HEK293 (cell line): ENCODE data around the gene SPATA31E1.
"Not testable (repeated sequence)": the region's sequence is repeated elsewhere in the genome, so short reads cannot be mapped to it uniquely, and the experiment has no call there.

Experiments used
- CTCF ChIA-PET: fragments of 350-600 bp; formaldehyde crosslinking; extraction: SDS; loops from one replicate; lab custom pipeline; 2021; ENCODE audit warnings: antibody characterized with exemption; lab: Yijun Ruan, JAX
- POLR2A ChIA-PET: fragments of 300-600 bp; formaldehyde crosslinking; extraction: SDS; loops from one replicate; lab custom pipeline; 2020; ENCODE audit warnings: antibody characterized with exemption, inconsistent platforms; lab: Yijun Ruan, JAX
- H3K27ac ChIP-seq: fragments of 200-500 bp; sonication (Bioruptor generic); 2 replicates; pipeline ENCODE4 v1.5.1; 2014; ENCODE audit warnings: low read depth, low read length, control low read depth, inconsistent platforms; ENCODE audit errors: extremely low read depth
- H3K36me3 ChIP-seq, 2 experiments: fragments of 200-500 bp in 1 of 2; sonication (Bioruptor generic) in 1 of 2; 1 replicate in 1 of 2; 2 replicates in 1 of 2; pipeline ENCODE4 v1.5.1; 2014 to 2017; ENCODE audit warnings: inconsistent platforms in 2 of 2, low read length in 2 of 2; ENCODE audit not compliant: control insufficient read depth in 2 of 2, insufficient read depth in 1 of 2
- H3K4me1 ChIP-seq: fragments of 200-500 bp; sonication (Bioruptor generic); 2 replicates; pipeline ENCODE4 v1.5.1; 2014; ENCODE audit warnings: mild to moderate bottlenecking, low read length, inconsistent platforms; ENCODE audit not compliant: control insufficient read depth, insufficient read depth
- H3K4me3 ChIP-seq: 2 replicates; pipeline ENCODE4 v1.5.1; 2011; ENCODE audit warnings: low read depth, mild to moderate bottlenecking, control low read depth, low read length, moderate library complexity
- H3K9me3 ChIP-seq: fragments of 200-500 bp; sonication (Bioruptor generic); 2 replicates; pipeline ENCODE4 v1.5.1; 2014; ENCODE audit warnings: low read depth, low read length, inconsistent platforms; ENCODE audit not compliant: control insufficient read depth, insufficient read depth
- SP2 ChIP-seq: fragments of 450-650 bp; formaldehyde crosslinking; IDR thresholded peaks from 2 replicates; pipeline ENCODE4 v1.5.1; 2016; ENCODE audit warnings: missing biosample characterization, missing genetic modification characterization
- TRIM28 ChIP-seq: IDR thresholded peaks from 2 replicates; pipeline ENCODE4 v1.6.1; 2011; ENCODE audit warnings: low read length, control low read depth, borderline replicate concordance
- ZBTB48 ChIP-seq: fragments of 450-650 bp; formaldehyde crosslinking; IDR thresholded peaks from 2 replicates; pipeline ENCODE4 v1.5.1; 2016; ENCODE audit warnings: missing biosample characterization, missing genetic modification characterization
- ZFHX2 ChIP-seq: fragments of 450-650 bp; formaldehyde crosslinking; conservative IDR thresholded peaks from 2 replicates; pipeline ENCODE4 v1.5.1; 2016; ENCODE audit warnings: missing biosample characterization, missing genetic modification characterization
- ZFP41 ChIP-seq: fragments of 450-650 bp; formaldehyde crosslinking; IDR thresholded peaks from 2 replicates; pipeline ENCODE4 v1.5.1; 2016; ENCODE audit warnings: missing biosample characterization, missing genetic modification characterization, borderline replicate concordance
- ZNF114 ChIP-seq: fragments of 450-650 bp; formaldehyde crosslinking; IDR thresholded peaks from 2 replicates; pipeline ENCODE4 v1.5.0; 2017; ENCODE audit warnings: missing biosample characterization, missing genetic modification characterization
- ZNF121 ChIP-seq: fragments of 450-650 bp; formaldehyde crosslinking; IDR thresholded peaks from 2 replicates; pipeline ENCODE4 v1.5.1; 2016; ENCODE audit warnings: missing biosample characterization, missing genetic modification characterization
- ZNF169 ChIP-seq: fragments of 450-650 bp; formaldehyde crosslinking; IDR thresholded peaks from 2 replicates; pipeline ENCODE4 v1.5.1; 2016; ENCODE audit warnings: missing biosample characterization, missing genetic modification characterization
- ZNF416 ChIP-seq: fragments of 450-650 bp; formaldehyde crosslinking; IDR thresholded peaks from 2 replicates; pipeline ENCODE4 v1.5.1; 2016; ENCODE audit warnings: missing biosample characterization, missing genetic modification characterization
- ZNF521 ChIP-seq: fragments of 450-650 bp; formaldehyde crosslinking; IDR thresholded peaks from 2 replicates; pipeline ENCODE4 v1.5.1; 2017; ENCODE audit warnings: missing biosample characterization, mild to moderate bottlenecking, missing genetic modification characterization
- ZNF561 ChIP-seq: fragments of 450-650 bp; IDR thresholded peaks from 2 replicates; pipeline ENCODE4 v1.5.1; 2018; ENCODE audit warnings: missing biosample characterization, missing genetic modification characterization, borderline replicate concordance
- ZNF571 ChIP-seq: fragments of 450-650 bp; formaldehyde crosslinking; IDR thresholded peaks from 2 replicates; pipeline ENCODE4 v1.5.0; 2017; ENCODE audit warnings: missing biosample characterization, missing genetic modification characterization
- ZNF777 ChIP-seq: fragments of 450-650 bp; formaldehyde crosslinking; IDR thresholded peaks from 2 replicates; pipeline ENCODE4 v1.5.1; 2017; ENCODE audit warnings: missing biosample characterization, missing genetic modification characterization, borderline replicate concordance
- ZNF791 ChIP-seq: fragments of 450-650 bp; formaldehyde crosslinking; IDR thresholded peaks from 2 replicates; pipeline ENCODE4 v1.5.1; 2016; ENCODE audit warnings: missing biosample characterization, missing genetic modification characterization
- ZNF830 ChIP-seq: fragments of 450-650 bp; IDR thresholded peaks from 2 replicates; pipeline ENCODE4 v1.5.0; 2018; ENCODE audit warnings: missing biosample characterization, missing genetic modification characterization, low read depth, mild to moderate bottlenecking, moderate library complexity
- ZSCAN23 ChIP-seq: fragments of 450-650 bp; formaldehyde crosslinking; IDR thresholded peaks from 2 replicates; pipeline ENCODE4 v1.5.1; 2016; ENCODE audit warnings: missing biosample characterization, missing genetic modification characterization
- TF ChIP-seq, protein P1 (sequence below): sonication (generic); formaldehyde crosslinking; IDR thresholded peaks from 2 replicates; pipeline ENCODE4 v1.8.1; 2022; ENCODE audit warnings: mild to moderate bottlenecking, moderate library complexity, missing genetic modification reagents
- TF ChIP-seq, protein P2 (sequence below): fragments of 450-650 bp; formaldehyde crosslinking; IDR thresholded peaks from 2 replicates; pipeline ENCODE4 v1.5.1; 2016; ENCODE audit warnings: missing biosample characterization, missing genetic modification characterization
- TF ChIP-seq, protein P3 (sequence below): fragments of 450-650 bp; formaldehyde crosslinking; IDR thresholded peaks from 2 replicates; pipeline ENCODE4 v1.5.1; 2016; ENCODE audit warnings: missing biosample characterization, missing genetic modification characterization
- TF ChIP-seq, protein P4 (sequence below): fragments of 450-650 bp; formaldehyde crosslinking; IDR thresholded peaks from 2 replicates; pipeline ENCODE4 v1.5.1; 2017; ENCODE audit warnings: missing biosample characterization, mild to moderate bottlenecking, missing genetic modification characterization, moderate library complexity
- TF ChIP-seq, protein P5 (sequence below): fragments of 450-650 bp; formaldehyde crosslinking; IDR thresholded peaks from 2 replicates; pipeline ENCODE4 v1.5.1; 2017; ENCODE audit warnings: missing biosample characterization, missing genetic modification characterization

The SPATA31E1 gene

DNA sequence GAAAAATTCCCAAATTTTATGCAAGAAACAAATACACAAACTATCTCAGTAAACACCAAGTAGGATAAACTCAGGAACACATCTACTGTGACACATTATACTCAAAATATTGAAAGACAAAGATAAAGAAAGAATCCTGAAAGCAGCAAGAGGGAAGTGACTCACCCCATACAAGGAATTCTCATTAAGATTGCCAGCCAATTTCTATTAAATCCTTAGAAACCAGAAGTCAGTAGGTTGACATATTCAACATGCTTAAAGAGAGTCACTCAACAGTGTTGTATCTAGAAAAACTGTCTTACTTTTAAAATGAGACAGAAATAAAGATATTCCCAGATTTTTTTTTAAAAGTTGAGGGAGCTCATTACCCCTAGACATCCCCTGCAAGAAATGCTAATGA lies 15.5 kb downstream of the SPATA31E1 start:
- Histone ChIP-seq H3K36me3 (no peaks in the 10 kb centered on the region), H3K4me3 (no peak overlapping the region), H3K27ac (no peak overlapping the region), H3K9me3 (no peaks in the 10 kb centered on the region), H3K4me1 (no peaks in the 10 kb centered on the region)
- ChIA-PET POLR2A (no interaction called here), CTCF (no interaction called here)
- no peak for TF ChIP-seq ZNF114 (tag by site-specific recombination)

DNA sequence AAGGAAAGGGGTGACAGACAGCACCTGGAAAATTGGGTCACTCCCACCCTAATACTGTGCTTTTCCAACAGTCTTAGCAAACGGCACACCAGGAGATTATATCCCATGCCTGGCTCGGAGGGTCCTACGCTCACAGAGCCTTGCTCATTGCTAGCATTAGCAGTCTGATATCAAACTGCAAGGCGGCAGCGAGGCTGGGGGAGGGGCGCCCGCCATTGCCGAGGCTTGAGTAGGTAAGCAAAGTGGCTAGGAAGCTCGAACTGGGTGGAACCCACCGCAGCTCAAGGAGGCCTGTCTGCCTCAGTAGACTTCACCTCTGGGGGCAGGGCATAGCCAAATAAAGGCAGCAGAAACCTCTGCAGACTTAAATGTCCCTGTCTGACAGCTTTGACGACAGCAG lies 19.7 kb downstream of the SPATA31E1 start:
- CTCF ChIA-PET, H3K9me3 ChIP-seq, POLR2A ChIA-PET, H3K36me3 ChIP-seq, H3K27ac ChIP-seq, H3K4me3 ChIP-seq, H3K4me1 ChIP-seq: not testable (repeated sequence)

DNA sequence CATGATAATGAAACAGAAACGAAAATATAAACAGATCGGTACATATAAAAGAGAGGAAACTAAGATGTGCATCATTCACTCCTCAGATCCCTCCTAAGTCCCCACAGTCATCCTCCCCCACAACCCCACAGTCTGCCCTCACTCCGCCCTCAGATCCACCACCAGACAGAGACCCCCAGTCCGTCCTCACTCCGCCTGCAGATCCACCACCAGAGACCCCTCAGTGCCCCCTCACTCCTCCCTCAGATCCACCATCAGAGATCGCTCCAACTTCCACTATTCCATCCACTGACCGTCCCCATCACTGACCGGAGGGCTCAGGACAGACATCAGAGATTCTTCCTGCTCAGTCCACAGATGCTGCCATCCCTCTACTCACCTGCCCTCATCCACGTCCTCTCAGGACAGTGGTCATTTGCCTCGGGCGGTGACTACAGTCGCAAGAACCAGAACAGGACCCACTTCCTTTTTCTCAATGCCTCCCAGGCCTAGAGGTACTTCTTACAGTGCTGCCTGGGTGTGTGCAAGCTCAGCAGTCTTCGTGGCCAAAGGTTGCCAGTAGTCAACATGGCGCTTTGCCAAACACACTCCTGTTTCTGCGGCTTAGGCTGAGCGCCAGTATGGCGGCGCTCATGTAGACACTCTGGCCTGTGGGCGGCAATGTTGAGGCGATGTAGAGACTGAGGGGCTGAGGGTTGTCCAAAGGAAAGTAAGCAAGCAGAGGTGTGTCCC lies 26.8 kb downstream of the SPATA31E1 start:
- TF ChIP-seq ZNF571 (tag by site-specific recombination) (no peak), SP2 (no peak), ZSCAN23 (tag by site-specific recombination) (no peak), ZNF561 (tag by site-specific recombination) (no peak), ZBTB48 (tag by site-specific recombination) (no peak), ZNF416 (tag by site-specific recombination) (no peak), ZNF521 (tag by site-specific recombination) (no peak), ZNF121 (tag by site-specific recombination) (no peak), ZNF830 (tag by site-specific recombination) (no peak), ZFHX2 (tag by site-specific recombination) (no peak), ZNF169 (tag by site-specific recombination) (no peak)
- TF ChIP-seq, protein P1, sequence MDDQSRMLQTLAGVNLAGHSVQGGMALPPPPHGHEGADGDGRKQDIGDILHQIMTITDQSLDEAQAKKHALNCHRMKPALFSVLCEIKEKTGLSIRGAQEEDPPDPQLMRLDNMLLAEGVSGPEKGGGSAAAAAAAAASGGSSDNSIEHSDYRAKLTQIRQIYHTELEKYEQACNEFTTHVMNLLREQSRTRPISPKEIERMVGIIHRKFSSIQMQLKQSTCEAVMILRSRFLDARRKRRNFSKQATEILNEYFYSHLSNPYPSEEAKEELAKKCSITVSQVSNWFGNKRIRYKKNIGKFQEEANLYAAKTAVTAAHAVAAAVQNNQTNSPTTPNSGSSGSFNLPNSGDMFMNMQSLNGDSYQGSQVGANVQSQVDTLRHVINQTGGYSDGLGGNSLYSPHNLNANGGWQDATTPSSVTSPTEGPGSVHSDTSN (CRISPR knock-in tag), result no peak
- H3K4me3 ChIP-seq, result no peak overlapping the region
- CTCF ChIA-PET, result interaction anchor here (0.6 kb wide), 1 partner anchor 13 kb away, joined by 3 read pairs; no protein-coding TSS in a partner anchor

DNA sequence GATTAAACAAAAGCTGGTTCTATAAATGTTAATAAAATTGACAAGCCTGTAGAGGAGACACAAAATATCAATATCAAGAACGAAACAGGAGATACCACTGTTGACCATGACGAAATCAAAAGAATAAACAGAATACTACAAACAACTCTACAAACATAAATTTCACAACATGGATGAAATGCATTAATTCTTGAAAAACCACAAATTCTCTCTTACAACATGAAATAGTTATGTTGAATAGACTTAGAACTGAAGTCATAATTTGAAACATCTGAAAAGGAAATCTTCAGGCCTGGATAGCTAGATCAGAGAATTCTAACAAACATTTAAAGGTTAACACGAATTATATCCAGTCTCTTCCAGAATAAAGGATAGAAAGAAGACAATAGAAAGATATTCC lies 28.1 kb downstream of the SPATA31E1 start:
- POLR2A ChIA-PET, result no interaction called here
- CTCF ChIA-PET, result no interaction called here
- H3K4me1 ChIP-seq, result no peaks in the 10 kb centered on the region
- no peaks in the 10 kb centered on the region for H3K9me3 ChIP-seq
- H3K36me3 ChIP-seq, result no peaks in the 10 kb centered on the region
- no peak overlapping the region for H3K4me3 ChIP-seq
- H3K27ac ChIP-seq, result no peak overlapping the region
- TF ChIP-seq, protein P2, sequence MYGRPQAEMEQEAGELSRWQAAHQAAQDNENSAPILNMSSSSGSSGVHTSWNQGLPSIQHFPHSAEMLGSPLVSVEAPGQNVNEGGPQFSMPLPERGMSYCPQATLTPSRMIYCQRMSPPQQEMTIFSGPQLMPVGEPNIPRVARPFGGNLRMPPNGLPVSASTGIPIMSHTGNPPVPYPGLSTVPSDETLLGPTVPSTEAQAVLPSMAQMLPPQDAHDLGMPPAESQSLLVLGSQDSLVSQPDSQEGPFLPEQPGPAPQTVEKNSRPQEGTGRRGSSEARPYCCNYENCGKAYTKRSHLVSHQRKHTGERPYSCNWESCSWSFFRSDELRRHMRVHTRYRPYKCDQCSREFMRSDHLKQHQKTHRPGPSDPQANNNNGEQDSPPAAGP (tag by site-specific recombination), result no peak
- TF ChIP-seq TRIM28, result no peak
- TF ChIP-seq ZFP41, result no peak
- no peak for TF ChIP-seq SP2
- TF ChIP-seq ZNF777, result no peak
- TF ChIP-seq, protein P3, sequence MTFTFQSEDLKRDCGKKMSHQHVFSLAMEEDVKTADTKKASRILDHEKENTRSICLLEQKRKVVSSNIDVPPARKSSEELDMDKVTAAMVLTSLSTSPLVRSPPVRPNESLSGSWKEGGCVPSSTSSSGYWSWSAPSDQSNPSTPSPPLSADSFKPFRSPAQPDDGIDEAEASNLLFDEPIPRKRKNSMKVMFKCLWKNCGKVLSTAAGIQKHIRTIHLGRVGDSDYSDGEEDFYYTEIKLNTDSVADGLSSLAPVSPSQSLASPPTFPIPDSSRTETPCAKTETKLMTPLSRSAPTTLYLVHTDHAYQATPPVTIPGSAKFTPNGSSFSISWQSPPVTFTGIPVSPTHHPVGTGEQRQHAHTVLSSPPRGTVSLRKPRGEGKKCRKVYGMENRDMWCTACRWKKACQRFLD (tag by site-specific recombination), result no peak
- TF ChIP-seq, protein P1 (CRISPR knock-in tag), result no peak
- no peak for TF ChIP-seq ZNF791 (tag by site-specific recombination)
- TF ChIP-seq, protein P4, sequence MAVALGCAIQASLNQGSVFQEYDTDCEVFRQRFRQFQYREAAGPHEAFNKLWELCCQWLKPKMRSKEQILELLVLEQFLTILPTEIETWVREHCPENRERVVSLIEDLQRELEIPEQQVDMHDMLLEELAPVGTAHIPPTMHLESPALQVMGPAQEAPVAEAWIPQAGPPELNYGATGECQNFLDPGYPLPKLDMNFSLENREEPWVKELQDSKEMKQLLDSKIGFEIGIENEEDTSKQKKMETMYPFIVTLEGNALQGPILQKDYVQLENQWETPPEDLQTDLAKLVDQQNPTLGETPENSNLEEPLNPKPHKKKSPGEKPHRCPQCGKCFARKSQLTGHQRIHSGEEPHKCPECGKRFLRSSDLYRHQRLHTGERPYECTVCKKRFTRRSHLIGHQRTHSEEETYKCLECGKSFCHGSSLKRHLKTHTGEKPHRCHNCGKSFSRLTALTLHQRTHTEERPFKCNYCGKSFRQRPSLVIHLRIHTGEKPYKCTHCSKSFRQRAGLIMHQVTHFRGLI (tag by site-specific recombination), result no peak
- TF ChIP-seq, protein P5, sequence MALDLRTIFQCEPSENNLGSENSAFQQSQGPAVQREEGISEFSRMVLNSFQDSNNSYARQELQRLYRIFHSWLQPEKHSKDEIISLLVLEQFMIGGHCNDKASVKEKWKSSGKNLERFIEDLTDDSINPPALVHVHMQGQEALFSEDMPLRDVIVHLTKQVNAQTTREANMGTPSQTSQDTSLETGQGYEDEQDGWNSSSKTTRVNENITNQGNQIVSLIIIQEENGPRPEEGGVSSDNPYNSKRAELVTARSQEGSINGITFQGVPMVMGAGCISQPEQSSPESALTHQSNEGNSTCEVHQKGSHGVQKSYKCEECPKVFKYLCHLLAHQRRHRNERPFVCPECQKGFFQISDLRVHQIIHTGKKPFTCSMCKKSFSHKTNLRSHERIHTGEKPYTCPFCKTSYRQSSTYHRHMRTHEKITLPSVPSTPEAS (tag by site-specific recombination), result no peak

More for the DNA sequence above, 26.8 kb downstream of the SPATA31E1 start:
- no peaks in the 10 kb centered on the region for H3K4me1 ChIP-seq
- H3K27ac ChIP-seq, result no peak overlapping the region
- no peaks in the 10 kb centered on the region for H3K9me3 ChIP-seq
- H3K36me3 ChIP-seq, result no peaks in the 10 kb centered on the region
- POLR2A ChIA-PET, result no interaction called here
